EH (cell line): ENCODE data around the gene GRK6.
A peak's percentile ranks its signal among the peaks of the same experiment; 100 is the strongest.
"Not testable (repeated sequence)": the region's sequence is repeated elsewhere in the genome, so short reads cannot be mapped to it uniquely, and the experiment has no call there.

Experiments used
- DNase-seq: peaks from one replicate; pipeline ENCODE4 v3.0.0-alpha.2; 2015; ENCODE audit warnings: low read depth

Gene GRK6

DNA sequence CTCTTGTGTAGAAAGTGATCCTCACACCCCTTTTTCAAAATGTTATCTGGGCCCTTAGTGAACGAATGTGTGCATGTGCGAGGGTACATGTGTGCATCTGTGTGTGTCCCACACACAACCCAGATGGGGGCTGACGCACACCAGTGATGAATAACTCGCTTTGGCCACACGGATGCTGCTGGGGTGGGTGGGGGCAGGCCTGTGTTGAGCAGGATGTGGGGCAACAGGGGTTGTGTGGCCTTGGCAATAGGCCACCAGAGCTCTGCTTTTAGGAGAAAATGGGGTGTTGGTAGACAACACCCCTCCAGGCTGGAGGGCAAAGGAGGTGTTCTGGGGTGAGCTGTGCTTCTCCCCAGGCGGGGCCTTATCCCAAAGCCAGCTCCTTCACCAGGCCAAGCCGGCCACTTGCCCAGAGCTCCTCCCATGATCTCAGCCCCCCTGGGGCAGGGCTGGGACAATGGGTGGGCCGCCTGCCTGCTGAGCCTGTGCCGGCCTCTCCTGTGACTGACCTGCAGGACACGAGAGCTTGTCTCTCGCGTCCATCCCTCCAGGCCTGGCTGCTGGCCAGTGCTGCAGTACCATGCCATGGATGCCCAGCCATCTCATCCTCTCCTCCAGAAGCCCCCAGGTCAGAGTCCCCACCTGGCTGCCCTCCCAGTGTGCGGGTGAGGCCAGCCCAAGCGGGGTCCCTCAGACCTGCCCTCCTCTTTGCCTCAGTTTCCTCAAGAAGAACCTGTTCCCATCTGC lies 45.3 kb downstream of the GRK6 start:
- DNase-seq = peak; percentile 78

DNA sequence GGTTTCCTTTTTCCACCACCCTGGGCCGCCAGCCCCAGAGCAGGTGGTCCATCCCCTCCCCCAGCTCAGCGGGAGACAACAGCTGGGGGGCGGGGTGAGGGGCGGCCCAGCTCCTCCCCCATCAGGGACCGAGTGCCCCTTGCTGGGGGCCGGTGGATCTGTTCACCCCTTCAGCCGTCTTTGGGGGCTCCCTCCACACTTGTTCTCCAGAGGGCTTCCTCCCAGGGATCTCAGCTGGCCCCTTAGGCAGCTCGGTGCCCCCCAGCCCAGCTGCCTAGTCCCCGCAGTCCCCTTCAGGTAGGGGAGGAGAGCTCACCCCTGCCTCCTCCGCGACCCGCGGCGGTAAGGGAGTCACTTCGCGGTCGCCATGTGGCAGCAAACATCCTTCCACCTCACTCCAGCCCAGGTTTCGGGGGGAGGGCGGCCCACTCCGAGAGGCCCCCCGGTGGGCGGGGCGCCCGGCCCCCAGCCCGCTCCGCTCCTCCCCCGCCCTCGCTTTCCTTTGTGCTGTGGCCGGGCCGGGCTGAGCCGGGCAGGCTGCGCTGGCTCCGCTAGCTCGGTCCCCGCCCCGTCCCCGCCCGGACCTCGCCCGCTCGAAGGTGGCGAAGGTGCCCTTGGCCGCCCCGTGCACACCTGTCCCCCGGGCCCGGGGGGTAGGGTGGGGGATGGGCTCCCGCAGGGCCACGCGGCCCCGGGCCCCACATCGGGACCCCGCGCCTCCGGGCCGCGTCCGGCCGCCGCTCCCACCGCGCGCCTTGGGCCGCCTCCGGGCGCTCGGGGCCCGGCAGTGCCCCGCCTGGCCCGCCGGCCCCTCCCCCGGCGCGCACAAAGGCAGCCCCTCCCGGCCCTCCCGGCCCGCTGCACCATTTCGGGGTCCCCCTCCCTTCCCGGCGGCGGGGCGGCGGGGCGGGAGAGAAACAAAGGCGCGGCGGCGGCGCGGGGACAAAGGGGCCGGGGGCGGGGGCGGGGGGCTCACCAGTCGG lies 46.3 kb downstream of the GRK6 start:
- DNase-seq = peak; percentile 56

DNA sequence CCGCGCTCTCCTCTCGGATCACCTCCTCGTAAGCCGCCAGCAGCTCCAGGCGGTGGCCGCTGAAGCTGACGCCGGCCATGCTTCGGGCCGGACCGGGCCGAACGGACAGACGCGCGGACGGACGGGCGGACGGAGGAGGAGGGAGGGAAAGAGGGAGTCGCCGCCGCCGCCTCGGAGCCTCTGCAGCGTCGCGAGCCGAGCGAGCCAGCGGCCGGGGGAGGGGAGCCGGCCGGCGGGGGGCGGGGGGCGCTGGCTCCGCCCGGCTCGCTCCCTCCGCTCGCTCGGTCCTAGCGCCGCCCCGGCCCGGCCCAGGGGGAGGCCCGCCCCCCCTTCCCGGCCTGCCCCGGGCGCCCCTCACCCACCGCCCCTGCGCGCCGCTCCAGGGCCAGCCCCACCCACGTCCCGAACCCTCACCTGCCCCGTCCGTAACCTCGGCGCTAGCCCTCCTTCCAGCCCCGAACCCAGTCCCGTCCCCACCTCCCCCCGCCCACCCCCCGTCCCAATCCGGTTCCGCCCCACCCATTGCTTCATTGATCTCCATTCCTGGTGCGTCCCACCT lies 47.0 kb downstream of the GRK6 start, which contains the start of gene DBN1:
Gene DBN1, minus strand, starts transcription at position 192 of the 559 bp plus-strand sequence. Its CDS starts 113 bp downstream, at position 79.
- peak; percentile 78 for DNase-seq

DNA sequence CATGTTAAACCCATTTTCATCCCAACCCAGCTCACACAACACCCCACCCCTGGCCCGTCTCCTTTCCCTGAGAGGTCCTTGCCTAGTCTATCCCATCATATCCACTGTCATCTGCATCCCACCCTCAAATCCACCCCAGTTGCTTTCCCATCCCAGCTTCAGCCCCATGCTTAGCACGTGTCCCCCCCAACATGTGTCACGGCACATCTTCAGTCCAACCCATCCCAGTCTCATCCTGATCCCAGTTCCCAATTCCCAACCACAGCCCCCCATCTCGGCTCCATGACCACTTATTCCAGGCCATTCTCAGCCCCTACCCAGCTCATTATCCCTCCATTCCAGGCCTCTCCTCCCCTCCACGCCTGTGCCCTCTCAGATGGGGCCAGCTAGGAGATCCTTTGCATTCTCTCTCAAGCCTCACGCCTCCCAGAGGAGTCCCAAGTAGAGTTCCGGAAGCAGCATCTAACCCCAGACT lies 47.6 kb downstream of the GRK6 start:
- peak; percentile 53 for DNase-seq

DNA sequence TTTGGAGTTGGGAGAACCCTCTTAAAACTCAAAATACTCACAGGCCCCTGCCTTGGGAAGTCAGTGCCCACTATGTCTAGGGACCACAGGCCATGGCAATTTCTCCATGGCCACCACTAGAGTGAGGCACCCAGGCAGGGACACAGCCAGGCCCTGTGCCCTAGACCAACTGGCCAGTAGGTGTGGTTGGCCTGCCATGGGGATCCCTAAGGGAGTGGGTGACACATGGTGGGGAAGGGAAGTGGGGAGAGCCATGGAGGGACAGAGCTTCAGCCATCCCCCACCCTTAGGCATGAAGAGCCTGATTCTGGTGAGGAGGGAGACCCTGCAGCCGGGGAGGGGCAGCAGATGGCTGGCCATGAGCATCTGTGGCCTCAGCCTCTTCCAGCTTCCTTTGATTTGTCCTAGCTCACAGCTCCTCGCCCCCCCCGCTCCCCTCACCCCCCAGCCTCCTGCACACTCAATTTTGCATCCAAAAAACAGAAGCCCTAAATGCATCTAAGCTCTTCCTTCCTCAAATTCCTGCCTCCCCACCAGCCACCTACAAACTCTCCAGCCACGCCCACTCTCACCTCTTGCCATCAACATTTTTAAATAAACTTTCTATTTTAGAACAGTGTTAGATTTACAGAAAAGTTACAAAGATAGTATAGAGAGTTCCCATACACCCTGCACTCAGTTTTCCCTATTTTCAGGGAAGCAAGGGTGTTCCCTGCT lies 48.5 kb downstream of the GRK6 start:
- peak; percentile 60 for DNase-seq

DNA sequence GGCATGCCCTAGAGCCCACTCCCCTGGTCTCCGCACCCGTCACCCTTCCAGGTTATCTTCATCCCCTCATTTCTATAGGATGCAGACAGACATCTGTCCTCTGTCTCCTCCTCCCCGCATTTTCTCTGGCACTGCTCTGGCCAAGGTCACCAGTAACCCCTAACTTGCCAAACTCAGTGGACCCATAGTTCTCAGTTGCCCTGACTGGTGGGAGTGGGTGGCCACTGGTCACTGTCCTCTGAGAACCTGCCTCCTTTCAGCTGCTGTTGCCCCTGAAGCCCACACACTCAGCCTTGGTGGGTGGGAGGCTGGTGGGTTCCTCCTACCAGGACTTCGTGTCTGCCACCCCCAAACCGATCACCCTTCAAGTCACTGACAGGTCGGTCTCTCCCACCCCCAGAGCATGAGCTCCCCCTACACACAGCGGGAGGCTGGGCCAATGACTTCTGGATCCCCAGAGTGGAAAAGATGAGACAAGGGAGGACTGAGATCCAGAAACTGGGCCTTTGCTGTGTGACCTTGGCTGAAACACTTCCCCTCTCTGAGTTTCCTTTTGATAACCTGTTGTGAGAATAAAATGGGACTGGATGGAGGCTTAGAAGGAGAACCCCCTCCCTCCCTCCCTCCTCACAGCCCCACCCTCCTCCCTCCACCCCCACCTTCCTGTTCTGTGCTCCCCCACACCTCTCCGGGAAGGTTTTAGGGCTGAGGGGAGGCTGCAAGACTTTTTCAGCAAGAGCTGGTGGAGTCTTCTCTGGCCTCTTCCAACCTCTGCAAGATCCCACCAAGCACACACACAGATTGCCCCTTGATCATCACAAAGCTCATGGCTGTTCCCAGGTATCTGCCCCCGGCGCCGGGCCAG lies 49.3 kb downstream of the GRK6 start:
- peak; percentile 55 for DNase-seq

DNA sequence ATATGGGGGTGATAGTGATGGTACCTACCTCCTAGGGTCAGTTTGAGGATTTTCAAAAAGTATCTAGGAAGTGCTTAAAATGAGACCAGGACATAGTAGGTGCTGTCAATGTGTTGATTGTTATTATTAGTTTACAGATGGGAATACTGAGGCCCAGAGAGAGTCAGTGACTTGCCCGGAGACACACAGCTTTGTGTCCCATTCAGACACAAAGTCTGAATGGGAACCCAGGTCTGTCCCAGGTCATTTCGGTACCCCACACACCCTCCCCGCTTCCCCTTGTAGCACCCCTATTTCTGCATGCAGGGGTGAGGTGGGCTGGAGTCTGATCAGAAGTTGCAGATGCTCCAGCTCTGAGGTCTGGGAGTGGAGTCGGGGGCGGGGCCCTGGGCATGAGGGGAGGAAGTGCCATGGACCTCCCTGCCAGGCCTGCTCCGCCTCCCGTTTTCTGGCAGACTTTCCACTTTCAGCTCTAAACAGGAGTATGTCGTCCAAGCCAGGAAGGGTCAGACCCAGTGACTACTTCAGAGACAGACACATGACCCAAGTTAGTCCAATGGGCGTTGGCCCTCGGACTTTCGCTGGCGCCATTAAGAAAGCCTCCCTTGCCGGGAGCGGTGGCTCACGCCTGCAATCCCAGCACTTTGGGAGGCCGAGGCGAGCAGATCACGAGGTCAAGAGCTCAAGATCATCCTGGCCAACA lies 50.2 kb downstream of the GRK6 start:
- peak; percentile 85 for DNase-seq

DNA sequence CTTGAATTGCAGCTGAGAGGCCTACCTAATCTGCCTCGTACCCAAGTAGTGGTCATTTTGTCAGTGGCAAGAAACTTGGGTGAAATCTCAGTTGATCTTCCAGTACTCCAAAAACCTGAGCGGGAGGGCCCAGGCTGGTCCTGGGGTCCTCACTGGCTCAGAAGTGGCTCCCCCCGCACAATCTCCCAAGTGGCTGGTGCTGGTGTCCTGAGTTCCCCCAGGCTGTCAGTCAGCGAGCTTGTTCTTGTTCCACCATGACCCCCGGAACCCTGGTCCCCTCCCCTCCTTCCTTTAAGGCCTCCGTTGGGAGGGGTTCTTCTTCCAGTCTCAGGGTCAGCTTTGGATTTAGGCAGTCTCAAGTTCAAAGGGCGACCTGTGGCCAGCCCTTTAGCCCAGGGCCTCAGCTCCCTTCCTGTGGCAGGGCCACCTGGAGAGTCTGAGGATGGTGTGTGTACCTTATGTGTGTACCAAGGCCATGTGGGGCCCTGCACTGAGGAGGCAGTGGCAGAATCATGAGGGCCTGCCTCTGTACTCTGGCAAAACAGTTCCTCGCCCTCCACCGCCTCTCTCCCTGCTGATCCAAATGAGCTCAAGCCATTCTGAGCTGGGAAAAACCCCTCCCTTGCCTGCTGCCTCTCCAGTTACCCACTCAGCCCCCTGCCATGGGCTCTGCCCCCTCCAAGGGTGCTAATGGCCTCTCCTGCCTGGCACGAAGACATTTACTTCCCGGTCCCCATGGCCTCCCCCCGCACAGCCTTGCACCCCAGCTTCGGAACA lies 51.4 kb downstream of the GRK6 start:
- DNase-seq = peak; percentile 59

DNA sequence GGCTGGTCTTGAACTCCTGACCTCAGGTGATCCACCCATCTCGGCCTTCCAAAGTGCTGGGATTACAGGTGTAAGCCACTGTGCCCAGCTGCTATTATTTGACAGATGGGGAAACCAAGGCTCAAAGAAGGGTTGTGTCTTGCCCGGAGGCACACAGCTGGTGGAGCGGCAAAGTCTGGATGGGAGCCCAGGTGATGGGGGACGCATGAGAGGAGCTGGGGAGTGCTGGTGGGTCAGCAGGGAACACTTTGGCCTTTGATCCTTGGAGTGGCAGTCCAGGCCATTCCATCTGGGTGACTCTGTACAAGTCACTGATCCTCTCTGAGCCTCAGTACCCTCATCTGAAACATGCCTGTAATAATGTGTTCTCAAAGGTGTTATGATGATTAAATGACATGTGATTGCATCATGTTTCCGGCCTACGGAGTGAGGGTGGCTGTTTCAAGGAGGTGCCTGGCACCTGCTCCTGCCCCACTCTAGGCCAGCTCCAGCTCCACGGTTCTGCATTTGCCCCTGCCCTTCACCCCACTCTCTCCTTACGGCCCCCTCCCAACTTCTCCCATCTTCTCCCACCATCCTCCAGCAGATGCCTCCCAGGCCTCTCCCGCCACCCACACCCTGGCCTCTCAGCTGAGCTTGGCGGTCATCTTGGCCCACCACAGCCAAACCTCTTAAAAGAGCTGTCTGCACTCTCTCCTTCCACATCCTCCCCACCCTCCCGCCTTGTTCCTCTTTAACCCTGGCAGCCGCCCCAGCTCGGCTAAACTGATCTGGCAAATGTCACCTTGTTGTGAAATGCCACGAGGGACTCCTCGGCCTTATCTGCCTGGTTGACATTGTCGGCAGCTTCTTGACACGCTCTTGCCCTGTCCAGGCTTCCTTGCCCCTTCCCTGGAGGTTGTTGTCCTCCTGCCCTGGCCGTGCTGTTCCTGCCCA lies 52.5 kb downstream of the GRK6 start:
- DNase-seq = peak; percentile 69

DNA sequence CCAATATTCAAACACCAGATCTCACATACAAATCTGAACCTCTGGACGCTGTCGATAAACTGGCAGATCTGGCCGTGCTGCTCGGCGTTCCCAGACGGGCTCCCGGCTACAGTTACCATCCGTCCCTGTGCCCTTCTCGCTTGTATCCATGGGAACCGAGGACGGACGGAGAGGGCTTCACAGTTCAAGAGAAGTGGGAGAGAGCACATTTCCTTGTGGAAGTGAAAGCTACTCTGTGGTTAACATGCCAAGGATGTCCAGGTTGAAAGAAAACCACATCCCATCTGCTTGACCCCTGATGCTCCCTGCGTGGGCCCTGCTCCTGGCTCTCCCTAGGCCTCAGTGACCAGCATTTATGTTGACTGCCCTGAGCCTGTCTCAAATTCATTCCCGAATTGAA lies 53.3 kb downstream of the GRK6 start:
- DNase-seq = peak; percentile 62

DNA sequence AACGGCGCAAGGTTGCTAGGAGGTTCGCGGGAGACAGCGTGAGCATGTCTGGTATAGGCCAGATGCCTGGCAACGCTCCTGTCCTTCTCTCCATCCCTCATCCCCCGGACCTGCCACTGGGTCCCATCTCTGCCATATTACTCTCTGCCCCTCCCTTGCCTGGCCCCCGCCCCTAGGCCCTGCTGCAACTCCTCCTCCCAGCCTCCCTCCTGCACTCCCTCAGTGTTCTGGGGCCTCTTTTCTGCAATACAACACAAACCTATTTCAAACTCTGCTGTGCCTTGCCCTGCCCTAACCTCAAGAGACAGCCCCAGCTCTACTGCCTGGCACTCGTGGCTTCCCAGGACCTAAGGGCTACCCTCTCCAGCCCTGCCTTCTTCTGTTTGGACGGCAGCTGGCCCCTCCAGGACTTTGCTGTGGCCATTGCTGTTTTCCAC lies 55.9 kb downstream of the GRK6 start:
- peak; percentile 47 for DNase-seq

DNA sequence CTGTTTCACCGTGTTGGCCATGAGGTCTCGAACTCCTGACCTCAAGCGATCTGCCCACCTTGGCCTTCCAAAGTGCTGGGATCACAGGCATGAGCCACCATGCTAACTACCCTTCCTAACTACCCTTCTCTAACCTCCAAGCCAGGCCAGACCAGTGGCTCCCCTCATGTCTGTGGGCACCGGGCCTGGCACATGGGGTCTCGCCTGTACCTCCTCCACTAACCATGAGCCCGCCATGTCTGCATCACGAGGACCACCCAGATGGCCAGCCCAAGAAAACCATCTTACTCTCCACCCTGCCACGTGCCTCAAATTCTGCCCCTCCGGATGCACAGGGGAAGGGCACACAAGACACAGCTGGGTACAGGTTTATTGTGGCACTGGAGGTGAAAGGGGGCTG lies 56.6 kb downstream of the GRK6 start:
- no peak for DNase-seq

DNA sequence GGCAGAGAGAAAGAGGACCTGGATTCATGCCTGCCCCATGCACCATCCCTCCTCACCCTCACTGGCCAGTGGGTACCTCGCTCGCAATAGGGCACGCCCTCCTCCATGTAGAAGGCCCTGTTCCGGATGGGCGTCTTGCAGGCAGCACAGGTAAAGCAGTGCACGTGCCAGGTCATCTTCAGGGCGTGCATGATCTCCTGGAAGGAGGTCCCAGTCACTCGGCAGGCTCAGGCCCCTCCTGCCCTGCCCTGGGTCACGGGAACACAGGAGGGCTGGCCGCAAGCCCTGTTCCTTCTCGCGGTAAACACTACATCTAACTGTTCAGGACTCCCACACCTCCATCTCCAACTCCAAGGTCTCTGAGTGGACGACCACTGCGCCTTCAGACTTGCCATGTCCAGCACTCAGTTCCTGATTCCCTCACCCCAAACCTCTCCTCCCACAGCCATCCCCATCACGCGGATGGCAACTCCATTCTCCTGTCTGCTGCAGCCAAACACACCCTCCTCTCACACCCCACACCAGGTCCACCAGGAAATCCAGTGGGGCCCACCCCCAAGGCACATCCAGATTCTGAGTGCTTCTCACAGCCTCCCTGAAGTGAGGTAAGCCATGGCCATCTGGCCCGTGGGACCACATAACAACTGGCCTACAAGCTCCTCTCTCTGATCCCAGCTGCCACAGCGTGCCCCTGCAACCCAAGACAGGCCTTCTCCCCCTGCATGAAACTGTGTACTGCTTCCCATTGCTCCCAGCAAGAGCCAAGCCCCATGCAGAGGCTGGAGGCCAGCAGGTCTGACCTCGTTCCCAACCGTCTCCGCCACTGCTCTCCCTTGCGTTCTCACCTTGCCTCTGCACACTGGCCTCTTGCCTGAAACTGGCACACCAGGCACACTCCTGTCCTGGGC lies 57.8 kb downstream of the GRK6 start:
- DNase-seq = peak; percentile 45

DNA sequence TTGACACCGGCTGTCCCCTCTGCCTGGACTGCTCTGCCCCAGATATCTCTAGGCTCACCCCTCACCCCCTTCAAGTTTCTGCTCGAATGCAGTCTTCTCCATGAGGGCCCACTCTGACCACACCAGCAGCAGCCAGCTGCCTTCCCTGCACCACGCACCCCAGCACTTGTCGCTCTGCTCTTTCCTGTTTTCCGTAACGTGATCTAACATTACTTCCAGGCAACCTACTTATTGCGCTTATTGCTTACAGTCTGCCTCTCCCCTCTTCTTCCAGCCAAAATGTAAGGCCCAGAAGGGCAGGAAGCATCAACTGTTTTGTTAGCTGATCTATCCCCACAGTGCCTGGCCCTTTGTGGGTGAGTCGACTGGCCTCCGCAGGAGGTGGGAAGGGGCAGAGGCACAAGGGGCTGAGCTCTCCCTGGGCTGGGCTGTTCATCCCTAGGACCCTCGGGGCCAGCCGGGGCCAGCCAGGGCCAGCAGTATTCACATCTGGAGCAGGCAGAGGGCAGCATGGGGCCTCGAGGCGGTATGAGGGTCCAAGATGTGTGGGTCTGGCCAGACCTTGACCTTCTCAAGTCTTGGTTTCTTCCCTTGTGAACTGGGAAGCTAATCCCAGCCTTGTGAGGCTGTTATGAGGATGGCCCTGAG lies 58.5 kb downstream of the GRK6 start:
- DNase-seq = peak; percentile 32

DNA sequence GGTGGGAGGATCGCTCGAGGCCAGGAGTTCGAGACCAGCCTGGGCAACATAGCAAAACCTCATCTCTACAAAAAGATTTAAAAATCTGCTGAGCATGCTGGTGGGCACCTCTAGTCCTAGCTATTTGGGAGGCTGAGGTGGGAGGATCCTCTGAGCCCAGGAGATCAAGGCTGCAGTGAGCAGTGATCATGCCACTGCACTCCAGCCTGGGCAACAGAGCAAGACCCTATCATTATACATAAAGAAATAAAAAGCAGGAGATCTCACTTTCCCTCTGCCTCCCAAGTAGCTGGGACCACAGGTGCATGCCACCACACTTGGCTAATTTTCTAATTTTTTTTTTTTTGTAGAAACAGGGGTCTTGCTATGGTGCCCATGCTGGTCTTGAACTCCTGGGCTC lies 59.3 kb downstream of the GRK6 start:
- DNase-seq = not testable (repeated sequence)

DNA sequence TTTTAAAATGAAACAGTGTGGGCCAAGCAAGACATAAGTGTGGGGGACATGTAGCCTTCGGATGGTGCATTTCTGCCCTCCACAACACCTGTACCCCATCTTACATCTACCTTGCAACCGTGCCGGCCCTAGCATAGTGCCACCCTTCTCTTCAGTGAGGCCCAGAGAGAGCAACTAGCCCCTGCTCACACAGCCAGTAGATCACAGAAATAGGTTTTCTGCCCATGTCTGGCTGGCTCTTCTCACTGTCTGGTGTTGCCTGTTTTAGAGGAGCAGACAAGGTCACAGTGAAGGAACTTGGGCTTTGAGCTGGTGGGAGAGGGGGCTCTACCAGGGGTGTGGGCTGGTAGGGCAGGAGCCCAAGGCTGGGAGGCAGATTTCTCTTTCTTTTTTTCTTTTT lies 59.8 kb downstream of the GRK6 start:
- no peak for DNase-seq

DNA sequence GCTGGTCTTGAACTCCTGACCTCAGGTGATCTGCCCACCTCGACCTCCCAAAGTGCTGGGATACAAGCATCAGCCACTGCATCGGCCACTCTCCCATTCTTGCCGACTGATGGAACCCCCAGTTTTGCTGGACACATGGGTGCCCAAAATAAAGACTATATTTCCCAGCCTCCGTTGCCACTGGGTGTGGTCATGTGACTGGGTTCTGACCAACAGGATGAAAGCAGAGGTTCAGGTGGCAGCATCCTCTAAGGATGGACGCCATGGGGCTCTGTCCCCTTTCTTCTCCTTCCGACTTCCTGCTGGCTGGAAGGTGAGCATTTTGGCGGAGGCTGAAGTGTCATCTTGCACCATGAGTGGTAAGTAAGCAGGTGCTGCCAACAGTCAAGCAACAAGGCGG lies 60.7 kb downstream of the GRK6 start:
- no peak for DNase-seq
